ENCODE measurements around the gene YBEY. TPM values are rescaled to one million over a fixed set of nuclear protein-coding genes. Genes with fewer than 3 reads are reported as not detected.
A peak's percentile ranks its signal among the peaks of the same experiment; 100 is the strongest.
"Not testable (repeated sequence)": the region's sequence is repeated elsewhere in the genome, so short reads cannot be mapped to it uniquely, and the experiment has no call there.

YBEY gene, protein sequence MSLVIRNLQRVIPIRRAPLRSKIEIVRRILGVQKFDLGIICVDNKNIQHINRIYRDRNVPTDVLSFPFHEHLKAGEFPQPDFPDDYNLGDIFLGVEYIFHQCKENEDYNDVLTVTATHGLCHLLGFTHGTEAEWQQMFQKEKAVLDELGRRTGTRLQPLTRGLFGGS
- 10 to 100 TPM in 1 of 2 donors, 1 to 10 TPM in 1; 7.7 to 11.3 TPM for total RNA-seq
- 10 to 100 TPM; 15.7 to 16.7 TPM for polyA plus RNA-seq
- long read RNA-seq, donor 1, transcript YBEY-206 (5 exons, 744 nt), result major isoform, 5 of 7 reads
- long read RNA-seq, donor 1, partial matches to known transcripts, result 0 of 7 reads
- long read RNA-seq, donor 1, other reads (novel, unspliced or antisense), result 2 of 7 reads
- long read RNA-seq, donor 2, partial matches to known transcripts, result 0 of 2 reads
- long read RNA-seq, donor 2, other reads (novel, unspliced or antisense), result 1 of 2 reads

DNA sequence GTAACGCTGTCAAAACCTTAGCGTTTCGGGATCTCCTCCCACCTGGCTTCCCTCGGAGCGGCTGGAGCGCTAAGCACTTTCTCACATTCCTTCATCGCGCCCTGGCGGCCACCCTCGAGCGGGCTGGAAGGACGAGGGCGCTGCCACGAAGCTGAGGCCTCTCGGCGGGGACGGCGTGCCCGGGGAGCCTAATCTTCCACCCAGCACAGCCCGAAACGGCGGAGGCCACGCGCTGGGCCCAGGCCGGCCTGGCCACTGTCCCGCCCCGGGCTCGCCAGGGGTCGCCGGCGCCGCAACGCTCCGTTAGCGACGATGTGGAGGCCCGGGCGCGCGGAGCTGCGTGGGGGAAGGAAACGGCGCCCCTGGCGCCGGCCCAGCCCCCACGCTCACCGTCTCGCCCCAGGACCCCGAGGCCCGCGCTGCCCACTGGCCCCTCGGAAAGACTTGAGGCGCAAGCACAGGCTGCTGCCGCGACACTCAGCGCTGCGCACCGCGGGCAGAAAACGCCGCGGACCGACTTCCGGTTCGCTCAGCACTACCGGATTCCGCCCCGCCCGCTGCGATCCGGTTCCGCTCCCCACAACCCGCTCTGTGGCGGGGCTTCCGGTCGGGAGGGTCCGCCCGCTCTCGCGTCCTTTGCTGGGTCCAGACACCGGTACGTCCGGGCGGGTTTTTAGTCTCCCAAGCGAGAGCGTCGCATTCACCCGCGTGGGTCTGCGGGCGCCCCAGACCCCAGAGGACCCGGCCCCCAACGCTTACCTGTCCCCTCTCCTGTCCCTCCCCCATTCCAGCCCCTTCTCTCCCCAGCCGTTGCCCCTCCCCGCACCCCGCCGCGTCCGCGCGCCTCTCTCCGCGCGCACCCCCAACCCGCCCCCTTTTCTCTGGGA is at the start of gene YBEY:
TSS of gene YBEY (plus strand) at position 582 of the 887 bp plus-strand sequence. CDS start 572 bp downstream, outside the sequence.
- intact Hi-C loops (cut with DNase I), result loop anchor here (2.0 to 5.0 kb wide), 3 partner anchors 36 to 59 kb away; partner anchors contain the start of genes PCNT (in 2 of the 2), C21orf58 (in 1 of the 2) and LSS (in 1 of the 2)
- no peaks in the 10 kb centered on the region for H3K27me3 ChIP-seq (ENCODE audit: control insufficient read depth in 1 of 2, insufficient read depth in 2 of 2, low read length in 1 of 2)
- peak within 1 kb of the TSS; percentile 63 to 92 for H3K4me3 ChIP-seq (ENCODE audit: low read length in 2 of 2)
- peak within 1 kb of the TSS in 1 of 2 donors; percentile 93 for H3K27ac ChIP-seq (ENCODE audit: low read depth in 1 of 2, low read length in 2 of 2)
- DNase-seq (peak; percentile 94 to 96), ATAC-seq (ENCODE audit: low FRiP score) (peak; percentile 97)
- whole genome bisulfite sequencing, 2 donors, result 0 to 1% methylated on average over 90 to 105 of the region's 105 CpGs
- H3K36me3 ChIP-seq (ENCODE audit: control insufficient read depth in 1 of 2, insufficient read depth in 2 of 2, low read length in 1 of 2), result peaks cover 0 to 2% of the 10 kb centered on the region in 2 donors
- peaks cover 0 to 7% of the 10 kb centered on the region in 2 donors for H3K4me1 ChIP-seq (ENCODE audit: control insufficient read depth in 1 of 2, insufficient read depth in 2 of 2, low read length in 2 of 2)
- no peaks in the 10 kb centered on the region for H3K9me3 ChIP-seq (ENCODE audit: control insufficient read depth, low read length)

DNA sequence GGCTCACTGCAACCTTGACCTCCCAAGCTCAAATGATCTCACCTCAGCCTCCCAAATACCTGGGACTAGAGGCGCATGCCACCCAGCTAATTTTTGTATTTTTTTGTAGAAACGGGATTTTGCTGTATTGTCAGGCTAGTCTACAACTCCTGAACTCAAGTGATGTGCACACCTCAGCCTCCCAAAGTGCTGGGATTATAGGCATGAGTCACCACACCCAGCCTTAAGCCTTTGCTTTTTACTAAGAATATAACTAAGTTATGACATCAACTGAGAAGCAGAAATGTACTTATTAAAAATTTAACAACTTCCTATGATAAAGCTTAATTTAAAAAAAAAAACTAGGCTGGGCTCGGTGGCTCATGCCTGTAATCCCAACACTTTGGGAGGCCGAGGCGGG is 48.7 kb upstream of the YBEY start:
- Histone ChIP-seq H3K4me1 (ENCODE audit: control insufficient read depth in 1 of 2, insufficient read depth in 2 of 2, low read length in 2 of 2) (no peaks in the 10 kb centered on the region), H3K27me3 (ENCODE audit: control insufficient read depth in 1 of 2, insufficient read depth in 2 of 2, low read length in 1 of 2) (no peaks in the 10 kb centered on the region), H3K27ac (ENCODE audit: low read depth in 1 of 2, low read length in 2 of 2) (no peak overlapping the region), H3K9me3 (ENCODE audit: control insufficient read depth, low read length) (no peaks in the 10 kb centered on the region), H3K4me3 (ENCODE audit: low read length in 2 of 2) (no peak overlapping the region), H3K36me3 (ENCODE audit: control insufficient read depth in 1 of 2, insufficient read depth in 2 of 2, low read length in 1 of 2) (peaks cover 6 to 10% of the 10 kb centered on the region in 2 donors)
- intact Hi-C loops (cut with DNase I), result no loop called here
- ATAC-seq (ENCODE audit: low FRiP score), result no peak
- 95 to 97% methylated on average over 5 of the region's 5 CpGs for WGBS, 2 donors
- no peak for DNase-seq

DNA sequence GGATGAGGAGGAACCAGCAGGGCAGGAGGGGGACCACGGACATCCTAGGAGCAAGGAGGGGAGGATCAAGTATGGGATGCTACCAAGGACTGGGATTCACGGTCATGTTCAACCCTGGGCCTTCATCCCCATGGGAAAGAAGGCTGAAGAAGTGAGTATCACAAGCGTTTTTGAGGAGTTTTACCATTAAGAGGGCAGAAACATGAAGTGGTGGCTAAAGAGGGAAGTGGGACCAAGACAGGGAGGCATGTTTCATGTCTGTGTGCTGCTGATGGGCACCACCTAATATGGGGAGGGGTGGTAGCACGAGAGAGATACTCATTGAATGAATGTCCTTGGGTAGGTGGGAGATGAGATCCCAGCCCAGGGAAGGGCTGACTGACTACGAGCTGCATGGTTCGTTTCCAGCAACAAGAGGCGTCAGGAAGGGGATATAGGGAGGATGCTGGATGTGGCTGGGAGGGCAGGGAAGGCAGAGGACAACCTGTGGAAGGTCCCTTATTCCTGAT is 46.3 kb upstream of the YBEY start:
- H3K9me3 ChIP-seq (ENCODE audit: control insufficient read depth, low read length), result no peaks in the 10 kb centered on the region
- no peaks in the 10 kb centered on the region for H3K27me3 ChIP-seq (ENCODE audit: control insufficient read depth in 1 of 2, insufficient read depth in 2 of 2, low read length in 1 of 2)
- H3K36me3 ChIP-seq (ENCODE audit: control insufficient read depth in 1 of 2, insufficient read depth in 2 of 2, low read length in 1 of 2), result peaks cover 8 to 21% of the 10 kb centered on the region in 2 donors
- H3K4me3 ChIP-seq (ENCODE audit: low read length in 2 of 2), result no peak overlapping the region
- H3K4me1 ChIP-seq (ENCODE audit: control insufficient read depth in 1 of 2, insufficient read depth in 2 of 2, low read length in 2 of 2), result no peaks in the 10 kb centered on the region
- no peak overlapping the region for H3K27ac ChIP-seq (ENCODE audit: low read depth in 1 of 2, low read length in 2 of 2)
- WGBS, 2 donors, result 87 to 88% methylated on average over 7 of the region's 7 CpGs
- intact Hi-C loops (cut with DNase I), result no loop called here
- ATAC-seq (ENCODE audit: low FRiP score) (no peak), DNase-seq (peak in 1 of 2 donors; percentile 40)

DNA sequence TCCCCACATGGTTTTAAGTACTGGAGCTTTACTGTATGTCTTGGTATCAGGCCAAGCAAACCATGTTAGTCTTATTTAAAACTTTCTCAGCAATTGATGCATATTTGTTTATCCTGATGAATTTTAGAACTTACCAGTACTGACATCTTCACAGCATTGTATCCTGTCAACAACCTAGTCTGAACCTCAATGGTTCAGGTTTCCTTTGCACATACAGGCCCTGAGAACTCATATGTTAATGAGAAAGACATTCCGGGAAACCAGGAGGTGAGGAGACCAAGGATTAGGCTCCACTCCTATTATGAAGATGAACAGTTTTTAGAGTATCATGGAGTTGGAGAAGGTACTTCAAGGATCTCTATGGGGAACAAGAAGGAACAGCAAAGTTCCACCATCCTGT is 44.6 kb upstream of the YBEY start:
- H3K4me1 ChIP-seq (ENCODE audit: control insufficient read depth in 1 of 2, insufficient read depth in 2 of 2, low read length in 2 of 2); H3K9me3 ChIP-seq (ENCODE audit: control insufficient read depth, low read length); DNase-seq; H3K27me3 ChIP-seq (ENCODE audit: control insufficient read depth in 1 of 2, insufficient read depth in 2 of 2, low read length in 1 of 2); H3K27ac ChIP-seq (ENCODE audit: low read depth in 1 of 2, low read length in 2 of 2); H3K4me3 ChIP-seq (ENCODE audit: low read length in 2 of 2); ATAC-seq (ENCODE audit: low FRiP score); intact Hi-C loops (cut with DNase I): not testable (repeated sequence)
- WGBS, 2 donors, result 62 to 64% methylated on average over 1 of the region's 1 CpG
- peaks cover 6 to 25% of the 10 kb centered on the region in 2 donors for H3K36me3 ChIP-seq (ENCODE audit: control insufficient read depth in 1 of 2, insufficient read depth in 2 of 2, low read length in 1 of 2)

DNA sequence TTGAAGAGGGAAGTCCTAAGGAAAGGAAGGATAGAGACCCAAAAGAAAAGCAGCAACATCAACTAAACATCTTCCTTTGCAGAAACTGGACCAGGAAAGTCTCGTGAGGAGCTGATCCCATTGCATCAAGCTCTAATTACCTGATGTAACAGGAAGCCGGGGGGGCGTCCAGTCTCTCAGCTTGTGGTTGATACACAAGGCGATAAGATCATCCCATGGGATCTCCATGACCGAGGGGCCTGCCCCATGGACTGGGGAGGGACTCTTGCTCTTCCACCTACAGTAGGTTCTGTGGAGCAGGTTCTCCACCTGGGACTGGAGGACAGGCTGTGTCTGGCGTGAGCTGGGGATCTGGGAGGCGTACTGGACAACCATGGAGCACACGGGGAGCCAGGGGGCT is 42.8 kb upstream of the YBEY start:
- ATAC-seq (ENCODE audit: low FRiP score) (no peak), DNase-seq (peak in 1 of 2 donors; percentile 59)
- peaks cover 6 to 29% of the 10 kb centered on the region in 2 donors for H3K36me3 ChIP-seq (ENCODE audit: control insufficient read depth in 1 of 2, insufficient read depth in 2 of 2, low read length in 1 of 2)
- H3K4me1 ChIP-seq (ENCODE audit: control insufficient read depth in 1 of 2, insufficient read depth in 2 of 2, low read length in 2 of 2), result no peaks in the 10 kb centered on the region
- intact Hi-C loops (cut with DNase I), result no loop called here
- no peak overlapping the region for H3K27ac ChIP-seq (ENCODE audit: low read depth in 1 of 2, low read length in 2 of 2)
- no peak overlapping the region for H3K4me3 ChIP-seq (ENCODE audit: low read length in 2 of 2)
- no peaks in the 10 kb centered on the region for H3K27me3 ChIP-seq (ENCODE audit: control insufficient read depth in 1 of 2, insufficient read depth in 2 of 2, low read length in 1 of 2)
- no peaks in the 10 kb centered on the region for H3K9me3 ChIP-seq (ENCODE audit: control insufficient read depth, low read length)
- 86 to 88% methylated on average over 8 of the region's 8 CpGs for WGBS, 2 donors

DNA sequence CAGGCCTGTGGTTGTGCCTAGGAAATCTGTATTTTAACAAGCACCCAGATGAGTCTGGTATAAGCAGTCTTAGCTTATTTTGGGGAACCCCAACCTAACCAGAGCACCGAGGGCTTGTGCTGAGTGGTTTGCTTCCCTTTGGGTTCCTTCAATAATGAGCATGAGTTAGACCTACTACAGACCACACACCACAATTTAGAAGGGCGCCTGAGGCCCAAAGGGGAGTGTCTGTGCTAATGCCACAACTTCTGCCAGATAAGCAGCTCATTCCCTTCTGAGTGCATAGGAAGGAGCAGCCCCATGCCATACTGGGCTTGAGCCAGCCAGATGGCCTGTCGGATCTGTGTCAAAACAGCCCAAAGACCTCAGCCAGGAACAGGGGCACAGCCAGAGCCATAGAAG is 42.2 kb upstream of the YBEY start:
- WGBS, 2 donors, result 90 to 91% methylated on average over 3 of the region's 3 CpGs
- Histone ChIP-seq H3K27ac (ENCODE audit: low read depth in 1 of 2, low read length in 2 of 2) (no peak overlapping the region), H3K4me3 (ENCODE audit: low read length in 2 of 2) (no peak overlapping the region), H3K27me3 (ENCODE audit: control insufficient read depth in 1 of 2, insufficient read depth in 2 of 2, low read length in 1 of 2) (no peaks in the 10 kb centered on the region), H3K36me3 (ENCODE audit: control insufficient read depth in 1 of 2, insufficient read depth in 2 of 2, low read length in 1 of 2) (peaks cover 7 to 29% of the 10 kb centered on the region in 2 donors), H3K9me3 (ENCODE audit: control insufficient read depth, low read length) (no peaks in the 10 kb centered on the region), H3K4me1 (ENCODE audit: control insufficient read depth in 1 of 2, insufficient read depth in 2 of 2, low read length in 2 of 2) (no peaks in the 10 kb centered on the region)
- ATAC-seq (ENCODE audit: low FRiP score), result no peak
- peak in 1 of 2 donors; percentile 27 for DNase-seq
- intact Hi-C loops (cut with DNase I), result no loop called here

DNA sequence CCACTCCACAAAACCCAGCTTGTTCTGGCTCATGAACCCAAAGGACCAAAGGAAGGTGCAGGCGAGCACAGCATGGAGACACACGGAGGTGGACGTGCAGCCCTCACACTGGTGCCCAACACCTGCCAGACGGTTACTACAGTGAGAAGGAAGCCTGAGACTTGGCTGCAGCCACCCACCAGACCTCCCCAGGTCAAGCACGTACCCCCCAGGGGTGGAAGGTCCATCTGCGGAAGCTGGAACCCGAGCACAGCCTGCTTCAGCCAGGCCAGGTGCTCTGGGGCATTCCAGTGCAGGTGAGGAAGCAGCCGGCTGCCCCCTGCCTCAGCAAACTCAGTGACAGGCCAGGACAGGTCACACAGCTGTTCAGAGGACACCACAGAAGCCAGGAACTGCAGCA is 41.5 kb upstream of the YBEY start:
- ATAC-seq (ENCODE audit: low FRiP score) (no peak), DNase-seq (peak in 1 of 2 donors; percentile 33)
- Histone ChIP-seq H3K4me1 (ENCODE audit: control insufficient read depth in 1 of 2, insufficient read depth in 2 of 2, low read length in 2 of 2) (no peaks in the 10 kb centered on the region), H3K36me3 (ENCODE audit: control insufficient read depth in 1 of 2, insufficient read depth in 2 of 2, low read length in 1 of 2) (peaks cover 8 to 30% of the 10 kb centered on the region in 2 donors), H3K4me3 (ENCODE audit: low read length in 2 of 2) (no peak overlapping the region), H3K27ac (ENCODE audit: low read depth in 1 of 2, low read length in 2 of 2) (no peak overlapping the region), H3K27me3 (ENCODE audit: control insufficient read depth in 1 of 2, insufficient read depth in 2 of 2, low read length in 1 of 2) (no peaks in the 10 kb centered on the region), H3K9me3 (ENCODE audit: control insufficient read depth, low read length) (no peaks in the 10 kb centered on the region)
- 89 to 90% methylated on average over 8 of the region's 8 CpGs for WGBS, 2 donors
- intact Hi-C loops (cut with DNase I), result no loop called here

DNA sequence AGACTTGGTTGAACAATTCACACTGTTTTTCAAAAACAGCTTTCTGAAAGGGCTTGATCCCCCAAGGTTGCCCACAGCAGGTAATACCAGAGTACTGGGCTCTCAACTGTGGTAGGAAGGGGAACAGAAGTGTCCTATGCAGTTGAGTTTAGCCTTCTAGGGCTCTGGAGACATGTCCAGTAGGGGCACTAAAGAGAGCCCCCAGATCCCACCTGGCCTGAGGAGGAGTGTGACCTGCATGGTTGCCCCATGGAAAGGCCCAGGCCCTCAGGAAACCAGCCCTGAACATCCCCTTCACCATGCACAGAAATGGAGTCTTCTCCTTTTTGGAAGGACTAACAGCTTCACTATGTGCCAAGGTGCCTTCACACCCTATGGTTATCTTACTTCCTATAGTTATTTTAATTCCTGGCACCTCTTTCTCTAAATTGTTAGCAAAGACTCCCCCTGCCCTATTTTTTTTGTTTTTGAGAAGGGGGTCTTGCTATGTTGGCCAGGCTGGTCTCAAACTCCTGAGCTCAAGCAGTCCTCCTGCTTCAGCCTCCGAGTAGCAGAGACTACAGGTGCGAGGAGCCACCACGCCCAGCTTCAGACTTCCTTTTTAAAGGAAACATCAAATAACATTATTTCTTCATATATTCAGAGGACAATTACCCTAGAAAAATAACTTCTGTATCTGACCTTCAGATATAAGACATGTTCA is 40.8 kb upstream of the YBEY start:
- peak in 1 of 2 donors; percentile 25 for DNase-seq
- peaks cover 11 to 33% of the 10 kb centered on the region in 2 donors for H3K36me3 ChIP-seq (ENCODE audit: control insufficient read depth in 1 of 2, insufficient read depth in 2 of 2, low read length in 1 of 2)
- H3K27me3 ChIP-seq (ENCODE audit: control insufficient read depth in 1 of 2, insufficient read depth in 2 of 2, low read length in 1 of 2), result no peaks in the 10 kb centered on the region
- H3K4me1 ChIP-seq (ENCODE audit: control insufficient read depth in 1 of 2, insufficient read depth in 2 of 2, low read length in 2 of 2), result no peaks in the 10 kb centered on the region
- 79 to 96% methylated on average over 3 of the region's 3 CpGs for WGBS, 2 donors
- intact Hi-C loops (cut with DNase I), result no loop called here
- no peak for ATAC-seq (ENCODE audit: low FRiP score)
- no peak overlapping the region for H3K4me3 ChIP-seq (ENCODE audit: low read length in 2 of 2)
- no peaks in the 10 kb centered on the region for H3K9me3 ChIP-seq (ENCODE audit: control insufficient read depth, low read length)
- H3K27ac ChIP-seq (ENCODE audit: low read depth in 1 of 2, low read length in 2 of 2), result no peak overlapping the region
